Stimulated activated CD4-positive, alpha-beta T cell treated with anti-CD3 and anti-CD28 coated beads, Interleukin-1b, Interleukin-23, amount 100 ng/mL, for 4 hours (primary cell): ENCODE data around the gene MORN4.
"Not testable (repeated sequence)": the region's sequence is repeated elsewhere in the genome, so short reads cannot be mapped to it uniquely, and the experiment has no call there.

Experiments used
- DNase-seq, 2 donors: peaks; one replicate each; pipeline ENCODE4 v3.0.0-alpha.2; 2020; ENCODE audit warnings: low read depth in 2 of 2

Gene MORN4

DNA sequence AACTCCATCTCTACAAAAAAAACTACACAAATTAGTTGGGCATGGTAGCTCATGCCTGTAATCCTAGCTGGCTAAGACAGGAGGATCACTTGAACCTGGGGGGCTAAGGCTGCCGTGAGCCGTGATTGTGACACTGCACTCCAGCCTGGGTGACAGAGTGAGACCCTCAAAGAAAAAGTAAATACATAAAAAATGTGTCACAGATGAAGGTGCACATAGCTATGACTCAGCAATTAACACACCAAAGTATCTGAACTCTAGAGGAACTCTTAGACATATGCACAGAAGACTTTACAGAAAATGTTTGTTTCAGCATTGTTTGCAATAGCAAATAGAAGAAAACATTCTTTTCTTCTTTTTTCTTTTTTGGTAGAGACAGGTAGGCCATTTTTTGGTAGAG lies 35.5 kb downstream of the MORN4 start:
- DNase-seq, result no peak

- no peak for DNase-seq
Measured at GRCh38 chr10:97596101-97597082, 36.9 kb downstream of the MORN4 start.

- DNase-seq, result no peak
Measured at GRCh38 chr10:97593421-97593820, 39.9 kb downstream of the MORN4 start.

DNA sequence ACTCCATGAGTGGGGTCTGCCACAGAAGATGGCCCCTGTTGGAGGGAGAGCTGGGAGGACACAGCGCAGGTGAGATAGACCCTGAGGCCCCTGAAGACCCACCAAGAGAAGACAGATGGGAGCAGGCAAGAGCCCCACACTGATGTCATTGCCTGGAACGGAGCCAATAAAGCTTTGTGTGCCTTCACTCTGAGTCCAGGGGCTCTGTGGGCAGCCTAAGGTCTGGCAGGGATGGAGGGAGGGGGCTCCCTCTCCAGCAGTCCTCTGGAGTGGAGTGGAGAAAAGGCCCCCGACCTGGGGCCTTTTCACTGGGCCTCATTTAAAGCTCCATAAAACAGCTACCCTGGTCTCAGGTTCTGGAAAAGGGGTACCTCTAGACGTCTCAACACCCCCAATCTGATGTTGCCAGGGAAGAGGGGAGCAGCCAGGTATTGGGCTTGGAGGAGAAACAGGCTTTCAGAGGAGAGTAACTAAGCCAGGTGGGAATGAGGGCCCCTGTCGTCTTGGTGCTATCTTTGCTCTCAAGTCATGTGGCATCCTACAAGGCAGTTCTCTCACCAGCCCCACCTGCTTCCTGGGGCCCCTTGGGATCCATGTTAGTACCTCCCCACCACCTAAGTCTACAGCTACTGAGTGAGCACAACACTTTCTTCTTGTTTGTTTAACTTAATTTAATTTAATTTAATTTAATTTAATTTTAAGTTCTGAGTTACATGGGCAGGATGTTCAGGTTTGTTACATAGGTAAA lies 42.4 kb downstream of the MORN4 start:
- DNase-seq, result no peak

DNA sequence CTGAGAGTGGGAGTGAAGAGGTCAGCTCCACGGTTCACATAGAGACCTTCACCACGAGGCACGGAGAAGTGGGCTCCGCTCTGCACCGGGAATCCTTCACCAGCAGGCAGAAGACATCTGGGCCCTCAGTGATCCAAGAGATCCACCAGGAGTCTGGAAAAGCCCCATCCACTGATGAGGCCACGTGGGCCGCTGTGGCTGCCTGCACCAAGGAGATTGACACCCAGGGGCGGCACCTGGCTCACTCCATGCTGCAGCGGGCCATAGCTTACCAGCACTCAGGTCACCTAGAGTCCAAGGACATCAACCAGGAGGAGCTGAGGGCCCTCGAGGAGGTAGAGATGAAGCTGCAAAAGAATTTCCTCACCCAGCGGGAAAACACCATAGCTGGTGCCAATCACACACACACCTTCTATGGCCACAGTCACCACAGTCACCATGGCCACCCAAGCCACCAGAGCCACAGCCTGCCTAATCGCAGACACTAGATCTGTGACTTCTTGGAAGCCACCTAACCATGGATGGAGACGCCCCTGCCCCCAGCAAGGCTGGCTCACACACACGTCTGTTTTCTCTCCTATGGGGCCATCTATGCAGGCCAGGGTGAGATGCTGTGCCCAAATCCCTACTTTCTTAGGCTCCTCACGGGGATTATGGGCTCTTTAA lies 43.1 kb downstream of the MORN4 start:
- no peak for DNase-seq

DNA sequence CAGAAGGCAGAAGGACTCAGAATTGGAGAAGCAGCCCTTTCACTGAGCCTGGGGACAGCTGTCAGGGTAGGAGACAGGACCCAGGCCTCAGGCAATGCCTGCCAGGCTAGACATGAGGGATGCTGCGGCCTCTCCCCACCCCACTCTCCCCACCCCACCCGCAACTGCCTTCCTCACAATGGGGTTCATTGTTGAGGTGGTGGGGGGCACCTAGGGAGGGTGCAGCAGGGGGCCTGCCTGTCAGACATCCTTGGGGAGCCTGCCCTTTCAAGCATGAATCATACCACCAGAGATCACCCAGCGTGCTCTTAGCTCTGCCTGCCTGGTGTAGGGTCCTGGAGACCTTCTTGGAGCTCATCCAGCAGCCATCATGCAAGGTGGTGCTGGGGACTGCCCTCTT lies 43.8 kb downstream of the MORN4 start, which contains the start of gene C10orf62:
TSS of gene C10orf62 (plus strand) at position 243 of the 400 bp plus-strand sequence. CDS start 177 bp downstream, outside the sequence.
- DNase-seq, result no peak

DNA sequence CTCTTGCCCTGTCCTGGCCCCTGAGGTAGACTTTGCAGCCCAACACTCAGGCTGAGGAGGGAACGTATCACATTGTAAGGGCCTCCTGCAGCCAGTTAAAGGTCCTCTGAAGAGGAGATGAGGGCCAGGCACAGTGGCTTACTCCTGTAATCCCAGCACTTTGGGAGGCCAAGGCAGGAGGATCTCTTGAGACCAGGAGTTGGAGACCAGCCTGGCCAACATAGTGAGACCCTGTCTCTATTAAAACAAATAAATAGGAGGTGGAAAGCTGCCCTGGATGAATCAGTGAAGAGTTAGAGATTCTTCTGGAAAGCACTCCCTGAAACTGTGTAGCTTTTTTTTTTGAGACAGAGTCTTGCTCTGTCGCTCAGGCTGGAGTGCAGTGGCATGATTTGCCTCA lies 46.1 kb downstream of the MORN4 start:
- no peak for DNase-seq

DNA sequence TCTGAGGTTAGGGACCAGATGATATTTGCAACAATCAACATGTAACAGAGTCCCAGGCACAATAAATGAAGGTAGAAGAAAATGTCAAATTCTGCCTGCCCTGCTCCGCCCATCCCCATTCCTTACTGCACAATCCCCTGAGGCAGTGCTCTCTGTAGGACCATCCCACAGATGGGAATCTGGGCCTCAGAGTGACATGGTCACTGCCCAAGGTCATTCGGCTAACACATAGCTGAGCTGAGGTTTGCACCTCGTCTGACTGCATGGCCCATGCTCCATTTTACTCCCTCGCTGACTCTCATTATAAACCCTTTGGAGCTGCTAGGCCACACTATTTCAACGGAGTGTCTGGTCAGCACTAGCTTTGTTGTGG lies 47.9 kb downstream of the MORN4 start:
- no peak for DNase-seq

DNA sequence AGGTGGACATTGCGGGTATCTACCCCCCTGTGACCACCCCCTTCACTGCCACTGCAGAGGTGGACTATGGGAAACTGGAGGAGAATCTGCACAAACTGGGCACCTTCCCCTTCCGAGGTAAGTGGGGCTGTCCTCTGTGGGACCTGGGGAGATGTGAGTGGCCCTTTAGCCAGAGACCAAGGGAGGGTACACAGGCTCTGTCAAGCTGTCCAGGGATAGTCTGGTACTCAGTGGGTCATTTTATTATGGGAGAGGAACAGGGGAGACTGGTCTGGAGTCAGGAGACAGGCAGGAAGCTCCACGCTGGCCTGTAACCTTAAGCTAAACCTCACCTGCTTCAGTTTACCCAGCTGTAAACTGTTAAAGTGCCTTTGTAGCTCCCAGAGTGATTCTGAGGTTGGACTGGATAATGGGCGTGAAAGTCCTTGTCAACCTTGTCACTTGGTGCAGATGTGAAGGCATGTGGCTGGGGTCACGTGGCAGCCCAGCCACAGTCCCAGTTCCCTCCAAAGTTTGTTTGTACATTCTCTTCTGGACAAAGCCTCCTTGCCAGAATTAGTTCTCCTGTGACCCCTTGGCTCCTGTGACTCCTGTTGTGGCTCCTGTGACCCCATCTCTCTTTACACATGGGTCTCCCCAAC lies 48.4 kb downstream of the MORN4 start:
- no peak for DNase-seq

GRCh38 chr10:97584060-97584797 lies 49.1 kb downstream of the MORN4 start, which contains the start of gene HOGA1:
TSS of gene HOGA1 (plus strand) at chr10:97584389. CDS start at chr10:97584704, 315 bp downstream.
- DNase-seq, result no peak

DNA sequence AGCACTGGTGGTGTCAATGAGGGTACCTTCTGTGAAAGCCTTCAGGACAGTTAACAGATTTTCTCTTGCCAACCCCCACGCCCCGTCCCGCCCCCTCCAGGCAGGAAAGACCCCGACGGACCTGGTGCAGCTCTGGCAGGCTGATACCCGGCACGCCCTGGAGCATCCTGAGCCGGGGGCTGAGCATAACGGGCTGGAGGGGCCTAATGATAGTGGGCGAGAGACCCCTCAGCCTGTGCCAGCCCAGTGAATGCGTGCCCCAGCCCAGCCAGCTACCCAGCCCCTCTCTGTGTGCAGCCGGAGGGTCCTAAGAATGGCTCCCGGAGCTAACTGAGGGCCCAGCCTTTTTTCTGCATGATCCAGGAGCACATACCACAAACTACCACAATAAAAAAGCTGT lies 49.8 kb downstream of the MORN4 start:
- no peak for DNase-seq

DNA sequence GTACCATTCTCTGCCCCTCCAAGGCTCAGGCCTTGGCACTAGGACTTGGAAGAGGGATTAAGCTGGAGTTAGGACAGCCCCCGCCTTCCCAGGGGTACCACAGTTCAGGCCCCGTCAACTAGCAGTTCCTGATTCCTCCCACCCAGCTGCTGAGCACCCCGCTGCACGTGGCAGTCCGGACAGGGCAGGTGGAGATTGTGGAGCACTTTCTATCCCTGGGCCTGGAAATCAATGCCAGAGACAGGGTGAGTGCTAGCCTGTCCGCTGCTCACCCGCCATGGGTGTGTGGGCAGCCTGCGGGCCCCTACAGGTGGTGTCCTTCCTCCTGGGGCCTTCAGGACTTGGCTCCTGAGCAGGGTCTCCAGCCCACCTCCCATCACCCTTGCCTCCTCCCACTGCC lies 51.1 kb downstream of the MORN4 start:
- DNase-seq, result no peak

DNA sequence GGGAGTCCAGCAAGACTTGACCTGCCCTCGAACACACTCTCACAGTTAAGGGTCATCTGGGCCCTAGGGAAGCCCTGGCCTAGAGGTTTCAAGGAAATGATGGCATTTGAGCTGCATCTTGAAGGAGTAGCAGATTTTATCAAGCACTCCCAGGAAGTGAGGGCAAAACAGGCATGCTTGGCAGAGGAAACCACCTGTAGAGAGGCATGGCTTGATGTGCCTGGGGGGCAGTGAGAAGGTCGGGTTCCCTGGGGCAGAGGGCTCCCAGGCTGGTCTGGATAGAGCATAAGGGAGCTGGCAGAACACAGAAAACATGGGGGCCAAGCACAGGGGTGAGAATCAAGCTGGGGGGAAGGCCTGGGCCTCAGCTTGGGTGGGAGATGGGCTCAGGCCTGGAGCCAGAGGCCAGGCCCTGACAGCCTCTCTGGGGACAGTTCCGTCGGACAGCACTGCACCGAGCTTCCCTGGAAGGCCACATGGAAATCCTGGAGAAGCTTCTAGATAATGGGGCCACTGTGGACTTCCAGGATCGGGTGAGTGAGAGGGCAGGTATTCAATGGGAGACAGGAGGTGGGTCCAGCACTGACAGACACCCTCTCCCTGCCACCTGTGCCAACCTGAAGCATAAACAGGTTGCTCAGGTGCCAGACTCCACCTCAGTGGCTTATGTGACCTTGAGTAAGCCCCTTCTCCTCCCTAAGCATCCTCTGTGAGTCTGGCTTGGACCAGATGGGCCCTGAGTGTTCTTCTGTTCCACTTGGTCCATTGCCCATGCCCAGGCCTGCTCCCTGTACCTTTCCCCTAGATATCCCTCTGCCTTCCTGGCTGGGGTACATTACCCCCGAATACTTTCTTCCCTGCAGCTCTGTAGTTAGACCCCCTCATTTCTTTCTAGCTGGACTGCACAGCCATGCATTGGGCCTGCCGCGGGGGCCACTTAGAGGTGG lies 52.6 kb downstream of the MORN4 start:
- DNase-seq, result no peak

GRCh38 chr10:97578171-97578844 lies 55.0 kb downstream of the MORN4 start:
- no peak for DNase-seq

GRCh38 chr10:97577701-97578100 lies 55.6 kb downstream of the MORN4 start:
- no peak for DNase-seq

GRCh38 chr10:97576487-97576886 lies 56.8 kb downstream of the MORN4 start:
- DNase-seq, result not testable (repeated sequence)

GRCh38 chr10:97575127-97575668 lies 58.1 kb downstream of the MORN4 start:
- no peak for DNase-seq

DNA sequence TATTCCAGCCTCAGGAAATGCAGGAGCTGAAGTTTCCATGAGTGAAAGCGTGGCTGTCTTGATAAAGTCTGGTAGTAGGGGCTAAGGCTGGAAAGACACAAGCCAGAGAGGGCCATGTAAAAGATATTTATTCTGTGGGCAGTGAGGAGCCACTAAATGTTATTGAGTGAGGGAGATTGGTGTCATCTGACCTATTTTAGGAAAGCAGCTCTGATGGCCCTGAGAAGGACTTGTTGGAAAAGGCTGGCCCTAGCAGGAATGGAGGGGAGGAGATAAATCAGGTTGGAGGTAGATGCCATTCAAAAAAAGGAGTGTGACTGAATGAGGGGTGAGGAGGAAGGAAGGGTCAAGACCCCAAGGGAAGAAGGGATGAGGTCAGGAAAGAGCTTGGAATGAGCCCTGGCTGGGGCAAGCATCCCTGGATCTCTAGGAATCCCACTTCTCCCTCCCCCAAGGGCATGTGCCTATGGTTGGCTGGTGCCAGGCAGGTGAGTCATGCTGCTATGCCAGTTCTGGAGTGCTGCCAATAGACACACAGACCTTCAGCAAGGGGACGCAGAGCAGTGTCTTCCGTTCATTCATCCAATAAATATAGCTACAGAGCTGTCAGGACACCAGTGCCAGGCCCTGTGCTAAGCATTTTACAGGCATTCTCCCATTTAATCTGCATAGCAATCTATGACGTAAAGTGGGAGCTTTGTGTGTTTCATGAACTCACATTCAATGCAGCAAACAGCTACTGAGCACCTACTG lies 58.8 kb downstream of the MORN4 start:
- no peak for DNase-seq
